Ishikawa (cell line): Measurements from ENCODE around the gene MSH5.
A peak's percentile ranks its signal among the peaks of the same experiment; 100 is the strongest.

Experiments used
- CEBPB ChIP-seq: IDR thresholded peaks from 2 replicates; pipeline ENCODE4 v1.6.1; 2012
- CREB1 ChIP-seq: IDR thresholded peaks from 2 replicates; pipeline ENCODE4 v1.6.1; 2012; ENCODE audit warnings: low read depth
- EGR1 ChIP-seq: IDR thresholded peaks from 2 replicates; pipeline ENCODE4 v1.6.1; 2012
- EP300 ChIP-seq: IDR thresholded peaks from 2 replicates; pipeline ENCODE4 v1.6.1; 2012; ENCODE audit warnings: borderline replicate concordance
- FOXM1 ChIP-seq: IDR thresholded peaks from 2 replicates; pipeline ENCODE4 v1.6.1; 2012; ENCODE audit warnings: low read depth, borderline replicate concordance
- NFIC ChIP-seq: IDR thresholded peaks from 2 replicates; pipeline ENCODE4 v1.6.1; 2012
- RAD21 ChIP-seq: IDR thresholded peaks from 2 replicates; pipeline ENCODE4 v1.6.1; 2012; ENCODE audit warnings: low read depth
- REST ChIP-seq: IDR thresholded peaks from 2 replicates; pipeline ENCODE4 v1.6.1; 2012; ENCODE audit warnings: low read depth, mild to moderate bottlenecking
- TAF1 ChIP-seq: IDR thresholded peaks from 2 replicates; pipeline ENCODE4 v1.6.1; 2012; ENCODE audit warnings: low read depth, mild to moderate bottlenecking
- TCF12 ChIP-seq: IDR thresholded peaks from 2 replicates; pipeline ENCODE4 v1.6.1; 2012; ENCODE audit warnings: low read depth
- TEAD4 ChIP-seq: IDR thresholded peaks from 2 replicates; pipeline ENCODE4 v1.6.1; 2012
- USF1 ChIP-seq: IDR thresholded peaks from 2 replicates; pipeline ENCODE4 v1.6.1; 2012
- YY1 ChIP-seq: IDR thresholded peaks from 2 replicates; pipeline ENCODE4 v1.6.1; 2012; ENCODE audit warnings: low read depth
- ZBTB7A ChIP-seq: IDR thresholded peaks from 2 replicates; pipeline ENCODE4 v1.6.1; 2012; ENCODE audit warnings: low read depth
- TF ChIP-seq, protein P1 (sequence below): IDR thresholded peaks from 2 replicates; pipeline ENCODE4 v1.6.1; 2012

MSH5 gene

GRCh38 chr6:31765559-31765909 is 25.7 kb downstream of the MSH5 start:
- no peak for TF ChIP-seq FOXM1
- TF ChIP-seq EGR1 = no peak
- no peak for TF ChIP-seq TEAD4
- TF ChIP-seq ZBTB7A = no peak
- TF ChIP-seq REST = no peak
- TF ChIP-seq, protein P1, sequence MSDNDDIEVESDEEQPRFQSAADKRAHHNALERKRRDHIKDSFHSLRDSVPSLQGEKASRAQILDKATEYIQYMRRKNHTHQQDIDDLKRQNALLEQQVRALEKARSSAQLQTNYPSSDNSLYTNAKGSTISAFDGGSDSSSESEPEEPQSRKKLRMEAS = no peak
- TF ChIP-seq CEBPB = no peak
- TF ChIP-seq RAD21 = no peak
- TF ChIP-seq YY1 = no peak
- TF ChIP-seq TCF12 = no peak

DNA sequence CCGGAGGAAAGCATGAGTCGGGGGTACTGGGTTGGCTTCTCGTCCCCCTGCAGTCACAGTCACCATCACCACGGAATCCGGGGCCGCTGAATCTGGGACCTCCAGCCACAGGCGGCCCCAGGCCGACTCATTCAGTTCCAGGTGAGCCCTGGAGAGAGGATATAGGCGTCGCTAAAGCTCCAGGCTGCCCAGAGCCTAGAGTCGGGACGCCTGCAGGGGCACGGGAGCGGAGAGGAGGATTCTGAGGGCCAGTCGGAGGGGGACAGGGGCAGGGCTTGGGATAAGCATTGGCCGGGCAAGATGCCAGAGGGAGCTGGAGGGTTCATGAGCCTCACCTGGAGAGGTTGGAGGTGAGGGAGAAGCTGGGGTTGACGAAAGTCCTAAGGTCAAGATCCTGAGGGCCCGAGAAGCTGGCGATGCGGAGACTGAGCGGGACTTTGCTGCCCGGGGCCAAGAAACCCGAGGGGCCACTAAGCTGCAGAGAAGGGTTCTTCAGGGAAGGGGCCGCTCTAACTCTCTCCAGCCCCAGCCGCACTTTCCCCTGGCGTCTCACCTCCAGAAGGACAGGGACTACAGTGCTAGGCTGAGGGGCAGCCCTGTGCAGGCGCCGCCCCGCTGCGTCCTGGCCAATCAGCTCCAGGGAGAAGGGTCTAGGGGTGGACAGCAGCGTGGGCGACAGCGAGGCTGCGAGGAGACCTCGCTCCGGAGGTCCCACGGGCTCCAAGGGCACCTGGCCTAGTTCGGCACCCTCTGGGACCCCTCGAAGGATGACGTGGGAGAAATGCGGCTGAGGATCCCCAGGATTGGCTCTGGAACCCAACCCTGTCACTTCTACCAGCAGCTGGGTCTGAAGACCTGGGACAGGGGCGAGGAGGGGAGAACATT is 26.3 kb downstream of the MSH5 start:
- TF ChIP-seq ZBTB7A (no peak), EGR1 (no peak), TAF1 (no peak), TCF12 (no peak), USF1 (no peak), CREB1 (no peak)
- TF ChIP-seq, protein P1 = no peak

- no peak for TF ChIP-seq EGR1
These were observed 27.4 kb downstream of the MSH5 start for GRCh38 chr6:31767096-31767645.

DNA sequence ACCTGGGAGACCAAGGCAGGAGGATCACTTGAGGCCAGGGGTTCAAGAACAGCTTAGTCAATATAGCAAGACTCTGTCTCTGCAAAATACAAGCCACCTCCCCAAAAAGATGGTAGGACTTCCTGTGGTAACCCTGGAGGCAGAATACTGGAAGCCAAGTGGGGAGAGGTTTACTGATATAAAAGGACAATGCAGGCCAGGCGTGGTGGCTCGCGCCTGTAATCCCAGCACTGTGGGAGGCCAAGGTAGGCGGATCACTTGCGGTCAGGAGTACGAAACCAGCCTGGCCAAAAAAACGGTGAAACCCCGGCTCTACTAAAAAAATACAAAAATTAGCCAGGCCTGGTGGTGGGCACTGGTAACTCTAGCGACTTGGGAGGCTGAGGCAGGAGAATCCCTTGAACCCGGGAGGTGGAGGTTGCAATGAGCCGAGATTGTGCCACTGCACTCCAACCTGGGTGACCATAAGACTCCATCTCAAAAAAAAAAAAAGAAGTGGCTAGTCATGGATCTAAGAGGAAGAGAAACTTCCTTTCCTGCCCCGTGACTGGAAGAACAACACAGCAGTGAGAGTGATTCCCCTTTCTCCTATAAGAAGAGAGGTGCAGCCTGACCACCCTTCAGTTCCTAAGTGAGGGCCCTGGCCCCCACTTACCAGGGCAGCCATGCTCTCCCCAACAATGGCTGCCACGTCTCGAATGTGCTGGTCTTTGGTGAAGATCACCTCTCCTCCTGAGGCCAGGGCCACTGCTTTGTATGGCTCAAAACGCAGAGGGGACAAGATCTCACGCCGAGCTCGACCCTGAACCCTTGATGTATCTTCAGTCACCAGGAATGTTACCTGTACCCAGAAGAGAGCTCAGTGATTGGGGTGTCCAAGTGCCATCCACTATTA is 28.8 kb downstream of the MSH5 start:
- TF ChIP-seq TCF12 (no peak), CREB1 (no peak), RAD21 (no peak), TEAD4 (no peak), TAF1 (no peak), REST (no peak), CEBPB (no peak), ZBTB7A (no peak), NFIC (no peak), YY1 (no peak), FOXM1 (no peak), EP300 (no peak), USF1 (no peak), EGR1 (no peak)
- TF ChIP-seq, protein P1 = no peak

- no peak for TF ChIP-seq TEAD4
- TF ChIP-seq RAD21 = peak; percentile 76
- TF ChIP-seq CEBPB = no peak
- TF ChIP-seq FOXM1 = no peak; the same call in 1 of the 2 replicates
- TF ChIP-seq TCF12 = no peak
- TF ChIP-seq, protein P1 = no peak; the same call in 1 of the 2 replicates
These were observed 30.0 kb downstream of the MSH5 start for GRCh38 chr6:31769684-31770371.
